Stimulated activated effector memory CD8-positive, alpha-beta T cell treated with anti-CD3 and anti-CD28 coated beads, Interleukin-12 subunit alpha, Interleukin-12 subunit beta, amount 100 ng/mL, for 72 hours (primary cell): ENCODE data around the gene GATM.
A peak's percentile ranks its signal among the peaks of the same experiment; 100 is the strongest.

Experiments
- ATAC-seq: fragments of 150-1000 bp; cut with Tn5 transposase; 2 replicates; pipeline ENCODE4 v1.10.0; 2021
- DNase-seq, 2 donors: peaks; one replicate each; pipeline ENCODE4 v3.0.0; 2021 to 2022; ENCODE audit warnings: low spot score in 2 of 2
- H3K27ac Mint-ChIP-seq: one replicate; pipeline ENCODE4 v1.8.0; 2022; ENCODE audit warnings: mild to moderate bottlenecking, mixed read lengths
- H3K36me3 Mint-ChIP-seq: one replicate; pipeline ENCODE4 v1.8.0; 2022; ENCODE audit warnings: mild to moderate bottlenecking, mixed read lengths
- H3K4me1 Mint-ChIP-seq: one replicate; pipeline ENCODE4 v1.8.0; 2022; ENCODE audit warnings: mixed read lengths
- H3K4me3 Mint-ChIP-seq: one replicate; pipeline ENCODE4 v1.8.0; 2022; ENCODE audit warnings: mild to moderate bottlenecking, mixed read lengths
- H3K9me3 Mint-ChIP-seq: one replicate; pipeline ENCODE4 v1.8.0; 2022; ENCODE audit warnings: mixed read lengths

Gene GATM

GRCh38 chr15:45395943-45396342 lies 17.6 kb upstream of the GATM start:
- Mint-ChIP-seq H3K27ac (no peak overlapping the region), H3K4me1 (no peaks in the 10 kb centered on the region)

DNA sequence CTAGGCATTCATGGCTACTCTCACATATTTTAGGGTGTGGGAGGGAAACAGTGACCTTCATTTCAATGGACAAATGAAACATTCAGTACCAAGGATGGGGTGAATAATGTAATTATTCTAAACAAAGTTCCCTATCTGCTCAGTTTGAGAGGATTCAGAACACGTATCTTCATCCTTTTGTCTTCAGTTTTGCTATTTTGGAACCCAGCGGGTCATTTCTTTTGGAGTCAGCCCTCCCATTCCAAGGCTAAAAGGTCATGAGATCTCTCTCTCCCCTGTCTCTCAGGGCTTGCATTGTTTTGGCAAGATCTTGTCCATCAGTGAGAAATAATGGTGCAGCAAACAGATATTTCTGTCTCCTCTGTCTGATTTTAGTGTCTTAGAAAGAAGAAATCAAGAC lies 16.3 kb upstream of the GATM start:
- Mint-ChIP-seq H3K9me3 (no peaks in the 10 kb centered on the region), H3K4me1 (no peaks in the 10 kb centered on the region), H3K36me3 (no peaks in the 10 kb centered on the region), H3K27ac (no peak overlapping the region), H3K4me3 (no peak overlapping the region)
- ATAC-seq (no peak), DNase-seq (no peak)

More at GRCh38 chr15:45395943-45396342, 17.6 kb upstream of the GATM start:
- DNase-seq, result no peak
- Mint-ChIP-seq H3K9me3 (no peaks in the 10 kb centered on the region), H3K4me3 (no peak overlapping the region), H3K36me3 (no peaks in the 10 kb centered on the region)
- ATAC-seq, result no peak

DNA sequence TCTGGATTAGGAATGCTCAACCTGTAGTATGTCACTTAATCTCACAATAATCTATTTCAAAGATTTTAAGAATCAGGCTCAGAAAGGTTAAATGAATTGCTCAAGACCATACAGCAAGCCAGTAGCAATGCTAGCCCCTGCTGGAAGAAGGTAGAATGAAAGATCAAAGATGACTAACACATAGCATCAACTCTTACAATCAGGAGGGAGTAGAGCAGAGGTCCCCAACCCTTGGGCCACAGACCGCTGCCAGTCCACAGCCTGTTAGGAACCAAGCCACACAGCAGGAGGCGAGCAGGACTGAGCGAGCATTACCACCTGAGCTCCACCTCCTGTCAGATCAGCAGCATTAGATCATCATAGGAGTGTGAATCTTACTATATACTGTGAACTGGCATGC lies 15.5 kb upstream of the GATM start:
- no peak for DNase-seq
- H3K36me3 Mint-ChIP-seq, result no peaks in the 10 kb centered on the region
- no peak overlapping the region for H3K4me3 Mint-ChIP-seq
- H3K9me3 Mint-ChIP-seq, result no peaks in the 10 kb centered on the region
- no peaks in the 10 kb centered on the region for H3K4me1 Mint-ChIP-seq
- peak; percentile 61 for ATAC-seq
- no peak overlapping the region for H3K27ac Mint-ChIP-seq

DNA sequence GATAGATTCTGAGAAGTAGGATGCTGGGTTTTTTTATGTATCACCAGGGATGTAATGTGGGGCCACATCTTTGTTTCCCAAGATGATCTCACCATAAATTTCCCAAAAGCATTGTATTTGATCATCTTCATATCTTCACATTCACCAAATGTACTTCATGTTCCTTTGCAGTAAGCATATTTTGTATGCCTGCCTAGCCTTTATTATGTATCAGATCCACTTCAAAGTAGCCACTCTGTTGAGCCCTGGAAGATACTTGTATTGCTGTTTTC lies 14.2 kb upstream of the GATM start:
- H3K4me1 Mint-ChIP-seq, result no peaks in the 10 kb centered on the region
- ATAC-seq (no peak), DNase-seq (no peak)
- H3K36me3 Mint-ChIP-seq, result no peaks in the 10 kb centered on the region
- H3K4me3 Mint-ChIP-seq, result no peak overlapping the region
- no peak overlapping the region for H3K27ac Mint-ChIP-seq
- H3K9me3 Mint-ChIP-seq, result no peaks in the 10 kb centered on the region

- Mint-ChIP-seq H3K27ac (no peak overlapping the region), H3K4me3 (no peak overlapping the region), H3K9me3 (no peaks in the 10 kb centered on the region), H3K36me3 (no peaks in the 10 kb centered on the region), H3K4me1 (no peaks in the 10 kb centered on the region)
- DNase-seq (no peak), ATAC-seq (peak; percentile 78)
These were observed 13.6 kb upstream of the GATM start for GRCh38 chr15:45391746-45392583.

DNA sequence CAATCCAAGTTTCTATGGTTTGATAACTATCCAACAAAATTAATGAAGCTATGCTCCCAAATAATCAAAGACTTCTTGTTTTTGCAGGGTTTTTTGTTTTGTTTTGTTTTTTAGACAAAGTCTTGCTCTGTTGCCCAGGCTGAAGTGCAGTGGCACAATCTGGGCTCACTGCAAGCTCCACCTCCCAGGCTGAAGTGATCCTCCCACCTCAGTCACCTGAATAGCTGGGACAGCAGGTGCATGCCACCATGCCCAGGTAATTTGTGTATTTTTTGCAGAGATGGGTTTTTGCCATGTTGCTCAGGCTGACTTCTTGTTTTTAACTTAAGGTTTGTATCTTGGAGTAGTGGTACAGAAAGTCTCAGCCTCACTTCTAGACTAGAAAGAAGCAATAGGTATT lies 11.0 kb upstream of the GATM start:
- no peak for DNase-seq
- no peak for ATAC-seq
- no peak overlapping the region for H3K4me3 Mint-ChIP-seq
- H3K4me1 Mint-ChIP-seq, result no peaks in the 10 kb centered on the region
- H3K36me3 Mint-ChIP-seq, result no peaks in the 10 kb centered on the region
- H3K9me3 Mint-ChIP-seq, result no peaks in the 10 kb centered on the region
- no peak overlapping the region for H3K27ac Mint-ChIP-seq

DNA sequence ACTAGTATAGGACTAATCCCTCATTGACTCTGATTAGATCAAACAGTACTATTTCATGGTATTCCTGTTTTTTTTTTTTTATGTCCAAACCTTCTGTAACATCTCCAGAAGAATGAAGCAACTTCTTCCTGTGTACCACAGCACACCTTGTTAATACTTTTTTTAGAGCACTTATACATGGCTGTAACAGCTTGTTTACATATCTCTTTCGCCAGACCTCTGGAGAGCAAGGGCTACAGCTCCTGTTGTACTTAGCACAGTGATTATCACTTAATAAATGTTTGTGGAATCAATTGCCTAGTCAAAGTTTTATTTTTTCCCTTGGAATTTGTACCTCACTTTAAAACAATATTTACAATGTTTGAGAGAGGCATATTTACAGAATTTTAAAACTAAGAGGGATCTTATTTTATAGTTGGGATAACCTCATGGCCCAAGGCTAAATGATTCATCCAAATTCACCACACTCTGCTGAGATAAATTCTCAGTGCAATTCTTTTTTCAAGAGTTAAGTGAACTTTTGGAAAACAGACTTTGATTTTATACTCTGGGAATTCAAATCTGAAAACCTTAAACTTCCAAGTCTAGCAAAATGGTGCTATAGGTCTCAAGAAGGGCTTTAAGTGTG lies 9.2 kb upstream of the GATM start:
- no peak overlapping the region for H3K4me3 Mint-ChIP-seq
- no peak for ATAC-seq
- no peaks in the 10 kb centered on the region for H3K9me3 Mint-ChIP-seq
- H3K27ac Mint-ChIP-seq, result no peak overlapping the region
- H3K36me3 Mint-ChIP-seq, result no peaks in the 10 kb centered on the region
- no peak for DNase-seq
- H3K4me1 Mint-ChIP-seq, result no peaks in the 10 kb centered on the region

- H3K4me1 Mint-ChIP-seq, result no peaks in the 10 kb centered on the region
- no peak overlapping the region for H3K4me3 Mint-ChIP-seq
- no peak for DNase-seq
- no peak for ATAC-seq
- no peaks in the 10 kb centered on the region for H3K36me3 Mint-ChIP-seq
- H3K9me3 Mint-ChIP-seq, result no peaks in the 10 kb centered on the region
- no peak overlapping the region for H3K27ac Mint-ChIP-seq
These were observed 8.6 kb upstream of the GATM start for GRCh38 chr15:45386974-45387373.

DNA sequence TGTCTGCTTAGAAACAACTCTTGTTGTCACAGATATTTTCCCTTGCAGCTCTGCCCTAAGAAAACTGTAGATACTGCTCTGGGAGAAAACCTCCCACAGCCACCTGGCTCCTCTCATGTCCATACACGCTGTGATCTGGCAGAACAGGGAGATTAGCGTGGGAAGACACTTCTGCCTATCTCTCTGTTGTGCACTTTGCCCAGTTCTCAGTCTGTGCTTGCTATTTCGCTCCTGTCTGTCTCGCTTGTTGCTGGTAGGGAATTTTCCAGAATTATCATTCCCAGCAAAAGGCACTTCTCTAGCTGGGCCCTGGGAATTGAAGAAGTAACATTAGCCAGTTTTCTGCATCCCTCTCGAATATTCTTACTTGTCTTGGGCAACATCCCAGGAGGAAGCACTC lies 8.1 kb upstream of the GATM start:
- Mint-ChIP-seq H3K36me3 (no peaks in the 10 kb centered on the region), H3K4me1 (no peaks in the 10 kb centered on the region), H3K27ac (no peak overlapping the region), H3K4me3 (no peak overlapping the region), H3K9me3 (no peaks in the 10 kb centered on the region)
- no peak for DNase-seq
- no peak for ATAC-seq

GRCh38 chr15:45385590-45385989 lies 7.2 kb upstream of the GATM start:
- Mint-ChIP-seq H3K27ac (no peak overlapping the region), H3K4me3 (no peak overlapping the region), H3K4me1 (no peaks in the 10 kb centered on the region), H3K9me3 (no peaks in the 10 kb centered on the region), H3K36me3 (no peaks in the 10 kb centered on the region)
- ATAC-seq (no peak), DNase-seq (no peak)

DNA sequence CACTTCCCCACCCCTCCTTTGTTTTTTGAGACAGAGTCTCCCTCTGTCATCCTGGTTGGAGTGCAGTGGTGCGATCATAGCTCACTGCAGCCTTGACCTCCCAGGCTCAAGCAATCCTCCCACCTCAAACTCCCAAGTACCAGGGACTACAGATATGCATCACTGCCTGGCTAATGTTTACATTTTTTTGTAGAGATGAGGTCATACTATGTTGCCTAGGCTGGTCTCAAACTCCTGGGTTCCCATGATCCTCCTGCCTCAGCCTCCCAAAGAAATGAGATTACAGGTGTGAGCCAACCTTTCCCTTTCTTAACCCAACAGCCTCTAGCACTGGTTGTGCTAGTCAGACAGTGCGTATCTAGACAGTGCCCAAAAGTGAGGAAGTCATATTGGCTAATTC lies 6.4 kb upstream of the GATM start:
- DNase-seq (no peak), ATAC-seq (no peak)
- H3K27ac Mint-ChIP-seq, result no peak overlapping the region

GRCh38 chr15:45378913-45379262 lies 544 bp upstream of the GATM start:
- ATAC-seq (no peak), DNase-seq (no peak)
- Mint-ChIP-seq H3K4me1 (peaks cover 23% of the 10 kb centered on the region), H3K36me3 (no peaks in the 10 kb centered on the region), H3K27ac (no peak overlapping the region), H3K4me3 (peak overlapping the region; percentile 68), H3K9me3 (no peaks in the 10 kb centered on the region)

More for the DNA sequence above, 6.4 kb upstream of the GATM start:
- Mint-ChIP-seq H3K9me3 (no peaks in the 10 kb centered on the region), H3K4me1 (no peaks in the 10 kb centered on the region), H3K36me3 (no peaks in the 10 kb centered on the region), H3K4me3 (no peak overlapping the region)

- Mint-ChIP-seq H3K4me1 (peaks cover 23% of the 10 kb centered on the region), H3K4me3 (peak overlapping the region; percentile 68), H3K27ac (no peak overlapping the region), H3K9me3 (no peaks in the 10 kb centered on the region), H3K36me3 (no peaks in the 10 kb centered on the region)
- DNase-seq, result no peak
- ATAC-seq, result no peak
These were observed 665 bp downstream of the GATM start for GRCh38 chr15:45377609-45378148.

- Mint-ChIP-seq H3K27ac (no peak overlapping the region), H3K36me3 (no peaks in the 10 kb centered on the region), H3K9me3 (no peaks in the 10 kb centered on the region), H3K4me3 (peak overlapping the region; percentile 68), H3K4me1 (peaks cover 23% of the 10 kb centered on the region)
- DNase-seq (no peak), ATAC-seq (no peak)
These were observed 1.3 kb downstream of the GATM start for GRCh38 chr15:45376967-45377608.

DNA sequence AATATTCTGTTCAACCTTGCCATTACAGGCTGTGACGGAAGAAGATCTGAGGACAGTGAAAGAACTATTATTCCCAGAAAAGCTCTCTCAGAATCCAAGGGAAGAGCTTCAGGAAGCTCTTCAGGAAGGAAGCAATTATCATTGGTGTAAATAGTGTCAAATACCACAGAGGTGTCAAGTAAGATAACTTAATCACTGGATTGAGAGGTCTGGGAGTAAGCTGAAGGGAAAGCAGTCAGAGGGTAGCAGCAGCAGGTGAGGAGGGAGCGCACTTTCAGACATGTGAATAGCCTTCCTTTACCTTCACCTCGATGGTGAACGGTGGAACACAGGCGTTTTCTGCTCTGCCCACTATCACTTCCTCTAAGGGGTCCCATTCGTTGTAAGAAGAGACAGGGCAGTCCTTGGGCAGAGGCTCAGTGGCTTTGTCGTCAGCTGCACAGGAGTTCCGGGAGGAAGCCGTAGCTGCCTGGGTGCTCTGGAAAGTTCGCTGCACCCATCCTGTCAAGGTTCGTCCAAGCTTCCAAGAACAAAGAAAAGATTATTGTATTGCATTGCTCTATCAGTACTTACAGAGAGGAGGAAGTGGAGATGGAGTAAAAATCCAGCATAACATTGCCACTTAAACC lies 1.9 kb downstream of the GATM start:
- H3K4me1 Mint-ChIP-seq, result peaks cover 23% of the 10 kb centered on the region
- peak overlapping the region; percentile 68 for H3K4me3 Mint-ChIP-seq
- no peaks in the 10 kb centered on the region for H3K36me3 Mint-ChIP-seq
- no peak overlapping the region for H3K27ac Mint-ChIP-seq
- ATAC-seq (no peak), DNase-seq (no peak)
- H3K9me3 Mint-ChIP-seq, result no peaks in the 10 kb centered on the region
